HG02970 (cell line): Measurements from ENCODE around the gene EIF4E2.

Source experiments
- ATAC-seq: cut with Tn5 transposase; IDR thresholded peaks from one replicate; pipeline ENCODE4 v1.9.1; 2021; ENCODE audit warnings: mild to moderate bottlenecking, moderate library complexity, moderate number of reproducible peaks; ENCODE audit not compliant: unreplicated experiment, low FRiP score

EIF4E2 gene

DNA sequence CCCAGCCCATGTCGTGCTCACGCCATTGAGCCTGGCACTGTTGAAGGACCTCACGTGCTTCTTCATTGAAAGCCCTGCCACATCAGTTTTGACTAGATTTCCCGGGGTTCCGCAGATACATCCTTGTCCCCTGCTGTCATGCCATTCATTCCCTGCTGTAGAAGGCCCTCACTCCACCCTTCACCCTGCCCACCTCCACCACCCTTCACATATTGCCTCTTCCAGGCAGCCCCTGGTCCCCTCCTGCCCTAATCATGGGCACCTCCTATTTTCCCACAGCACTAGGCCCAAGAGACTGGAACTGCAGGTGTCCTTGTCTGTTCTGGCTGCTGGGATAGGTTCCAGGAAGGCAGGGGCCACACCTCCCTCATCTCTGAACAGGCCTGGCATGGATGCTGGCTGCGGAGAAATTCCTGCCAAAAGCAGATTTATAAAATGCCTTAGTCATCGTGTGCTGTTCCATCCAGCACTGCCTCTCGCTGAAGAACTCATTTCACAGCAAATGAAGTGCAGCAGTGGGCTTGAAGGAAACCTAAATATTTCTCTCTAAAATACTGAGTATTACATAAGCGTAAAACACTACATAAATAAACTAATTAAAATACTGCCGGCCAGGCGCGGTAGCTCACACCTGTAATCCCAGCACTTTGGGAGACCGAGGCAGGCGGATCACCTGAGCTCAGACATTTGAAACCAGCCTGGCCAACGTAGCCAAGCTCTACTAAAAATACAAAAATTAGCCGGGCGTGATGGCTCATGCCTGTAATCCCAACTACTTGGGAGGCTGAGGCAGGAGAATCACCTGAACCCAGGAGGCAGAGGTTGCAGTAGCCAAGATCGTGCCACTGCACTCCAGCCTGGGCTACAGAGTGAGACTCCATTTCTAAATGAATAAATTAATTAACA, 38.4 kb downstream of the EIF4E2 start:
- no peak for ATAC-seq

DNA sequence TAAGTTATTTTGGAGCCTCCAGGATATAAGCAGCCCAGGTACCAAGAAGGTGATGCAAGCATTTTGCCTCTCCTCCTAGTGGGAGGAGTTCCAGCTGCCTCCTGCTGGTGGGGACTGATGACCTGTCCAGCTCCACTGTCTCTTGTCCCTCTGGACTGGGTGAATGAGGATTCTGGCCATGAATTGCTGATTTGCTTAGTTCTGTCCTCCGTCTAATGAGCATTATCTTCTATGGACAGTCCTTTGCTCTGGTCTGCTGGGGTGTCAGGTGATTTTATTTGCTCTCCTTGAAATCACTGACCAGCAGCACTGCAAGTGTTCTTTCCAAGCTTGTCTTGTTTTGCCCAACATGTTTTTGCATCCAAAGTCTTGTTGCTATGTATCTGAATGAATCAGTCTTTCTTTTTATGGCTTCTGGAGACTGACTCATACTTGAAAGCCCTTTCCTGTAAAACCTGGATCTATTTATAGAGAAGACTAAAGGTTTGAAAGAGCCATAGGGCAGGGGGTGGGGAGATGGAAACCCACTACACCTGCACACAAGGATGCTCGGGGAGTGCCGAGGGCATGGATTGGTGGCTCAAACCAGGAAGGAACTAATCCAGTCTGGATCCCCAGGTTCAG, 42.4 kb downstream of the EIF4E2 start:
- ATAC-seq: no peak

DNA sequence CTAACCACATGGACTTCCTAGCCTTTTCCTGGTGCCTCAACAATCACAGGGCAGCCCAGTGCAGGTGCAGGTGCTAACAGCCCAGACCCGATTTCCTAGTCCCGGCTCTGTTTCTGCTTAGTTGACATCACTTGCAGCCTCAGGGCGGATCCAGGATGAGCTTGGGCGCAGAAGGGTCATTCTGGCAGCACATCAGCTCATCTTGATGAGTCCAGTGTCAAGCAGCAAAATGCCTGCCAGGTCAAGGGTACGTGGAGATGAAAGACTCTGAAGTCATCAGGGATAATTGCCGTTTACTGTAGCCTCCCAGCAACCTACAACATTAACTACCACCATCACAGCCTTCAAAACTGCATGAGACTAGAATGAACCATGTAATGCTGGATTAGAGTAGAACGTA, 43.5 kb downstream of the EIF4E2 start:
- ATAC-seq: no peak

DNA sequence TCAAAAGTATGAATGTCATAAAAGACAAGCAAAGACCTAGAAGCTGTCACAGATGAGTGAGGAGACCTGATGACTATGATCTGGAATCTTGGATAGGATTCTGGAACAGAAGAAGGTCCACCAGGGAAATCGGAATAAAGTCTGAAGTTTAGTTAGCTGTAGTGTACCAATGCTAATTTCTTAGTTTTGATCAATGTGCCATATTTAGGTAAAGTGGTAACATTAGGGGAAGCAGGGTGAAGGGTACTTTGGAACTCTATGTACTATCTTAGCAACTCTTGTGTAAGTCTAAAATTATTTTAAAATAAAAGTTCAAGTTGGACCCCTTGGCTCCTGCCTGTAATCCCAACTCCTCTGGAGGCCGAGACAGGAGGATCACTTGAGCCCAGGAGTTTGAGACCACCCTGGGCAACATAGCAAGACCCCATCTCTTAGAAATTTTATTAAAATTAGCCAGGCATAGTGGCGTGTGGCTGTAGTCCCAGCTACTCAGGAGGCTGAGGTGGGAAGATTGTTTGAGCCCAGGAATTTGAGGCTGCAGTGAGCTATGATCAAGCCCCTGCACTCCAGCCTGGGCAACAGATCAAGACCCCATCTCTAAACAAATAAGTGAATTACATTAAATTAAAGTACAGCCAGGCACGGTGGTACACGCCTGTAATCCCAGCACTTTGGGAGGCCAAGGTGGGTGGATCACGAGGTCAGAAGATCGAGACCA, 47.0 kb downstream of the EIF4E2 start:
- ATAC-seq: no peak

DNA sequence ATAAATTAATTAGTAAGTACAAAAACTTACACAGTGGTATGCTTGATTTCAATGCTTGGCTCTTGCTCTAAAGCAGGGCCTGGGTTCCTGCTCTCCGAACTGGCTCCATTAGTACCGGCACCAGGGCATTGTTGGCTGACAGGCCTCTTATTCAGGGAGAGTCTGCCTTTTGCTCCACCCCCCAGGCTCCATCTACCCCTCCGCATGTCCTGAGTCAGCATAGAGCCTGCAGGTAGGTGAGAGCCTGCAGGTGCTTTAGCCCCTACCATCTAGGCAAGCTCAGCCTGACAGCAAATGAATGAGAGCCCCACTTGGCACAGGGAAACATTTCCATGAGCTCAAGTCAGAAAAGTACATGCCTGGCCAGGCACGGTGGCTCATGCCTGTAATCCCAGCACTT, 47.8 kb downstream of the EIF4E2 start:
- ATAC-seq: no peak

DNA sequence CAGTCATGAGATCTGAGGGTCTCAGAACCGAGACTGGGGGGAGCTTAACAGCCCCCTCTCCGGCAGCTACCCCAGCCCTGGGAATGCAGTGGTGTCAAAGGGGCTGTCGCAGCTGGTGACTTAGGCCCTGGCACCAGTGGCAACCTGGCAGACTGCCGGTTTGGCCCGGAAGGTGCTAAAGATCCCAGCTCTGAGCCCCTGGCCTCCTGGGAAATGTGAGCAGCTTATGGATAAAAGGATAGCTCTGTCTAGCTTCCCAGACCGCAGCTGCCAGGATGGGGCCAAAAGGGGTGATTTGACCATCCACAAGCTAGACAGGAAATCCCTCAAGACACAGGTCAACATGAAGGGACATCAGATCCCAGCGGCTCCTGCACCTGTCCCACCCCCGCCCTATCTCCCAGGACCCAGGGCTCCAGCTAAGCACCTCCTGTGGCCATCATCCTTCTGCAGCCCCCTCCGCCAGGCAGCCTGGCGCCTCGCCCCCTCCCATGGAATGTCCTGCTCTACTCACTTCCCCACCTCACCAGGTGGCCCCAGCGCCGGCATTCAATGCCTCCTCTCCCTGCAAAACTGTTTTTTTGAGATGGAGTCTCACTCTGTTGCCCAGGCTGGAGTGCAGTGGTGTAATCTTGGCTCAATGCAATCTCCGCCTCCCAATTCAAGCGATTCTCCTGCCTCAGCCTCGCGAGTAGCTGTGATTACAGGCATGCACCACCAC, 49.7 kb downstream of the EIF4E2 start:
- no peak for ATAC-seq

DNA sequence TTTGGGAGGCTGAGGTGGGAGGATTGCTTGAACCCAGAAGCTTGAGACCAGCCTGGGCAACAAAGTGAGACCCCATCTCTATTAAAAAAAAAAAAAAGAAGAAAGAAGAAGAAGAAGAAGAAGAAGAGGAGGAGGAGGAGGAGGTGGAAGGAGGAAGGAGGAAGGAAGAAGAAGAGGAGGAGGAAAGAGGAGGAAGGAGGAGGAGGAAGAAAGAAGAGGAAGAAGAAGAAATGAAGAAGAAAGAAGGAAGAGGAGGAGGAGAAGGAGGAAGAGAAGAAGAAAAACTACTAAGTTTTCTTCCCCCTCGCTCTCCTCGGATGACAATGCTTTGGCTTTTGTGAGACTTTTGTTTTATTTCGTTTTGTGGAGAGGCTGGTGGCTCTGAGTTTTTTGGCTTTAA, 52.8 kb downstream of the EIF4E2 start:
- ATAC-seq: no peak

DNA sequence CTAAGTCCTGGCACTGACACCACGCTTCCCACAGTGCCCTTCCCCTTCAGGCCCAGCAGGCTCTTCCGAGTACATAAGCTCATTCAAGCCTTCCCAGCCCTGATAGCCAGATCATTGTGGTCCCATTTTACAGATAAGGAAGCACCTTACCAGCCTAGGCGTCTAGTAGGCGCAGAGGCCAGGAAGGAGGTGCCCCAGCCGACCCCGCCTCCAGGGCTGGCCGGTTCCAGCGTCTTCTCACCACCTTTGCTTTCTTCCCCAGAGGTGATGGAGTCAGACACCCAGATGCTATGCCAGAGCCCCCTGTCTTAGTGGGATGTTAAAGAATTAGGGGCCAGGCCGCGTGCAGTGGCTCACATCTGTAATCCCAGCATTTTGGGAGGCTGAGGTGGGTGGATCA, 54.0 kb downstream of the EIF4E2 start:
- ATAC-seq: no peak

DNA sequence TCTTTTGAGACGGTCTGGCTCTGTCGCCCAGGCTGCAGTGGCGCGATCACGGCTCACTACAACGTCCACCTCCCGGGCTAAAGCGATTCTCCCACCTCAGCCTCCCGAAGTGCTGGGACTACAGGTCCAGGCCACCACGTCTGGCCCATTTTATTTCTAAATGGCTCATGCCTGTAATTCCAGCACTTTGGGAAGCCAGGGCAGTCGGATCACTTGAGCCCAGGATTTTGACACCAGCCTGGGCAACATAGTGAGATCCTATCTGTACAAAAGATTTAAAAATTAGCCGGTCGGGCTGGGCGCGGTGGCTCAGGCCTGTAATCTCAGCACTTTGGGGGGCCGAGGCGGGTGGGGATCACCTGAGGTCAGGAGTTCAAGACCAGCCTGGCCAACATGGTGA, 56.5 kb downstream of the EIF4E2 start:
- ATAC-seq: no peak

DNA sequence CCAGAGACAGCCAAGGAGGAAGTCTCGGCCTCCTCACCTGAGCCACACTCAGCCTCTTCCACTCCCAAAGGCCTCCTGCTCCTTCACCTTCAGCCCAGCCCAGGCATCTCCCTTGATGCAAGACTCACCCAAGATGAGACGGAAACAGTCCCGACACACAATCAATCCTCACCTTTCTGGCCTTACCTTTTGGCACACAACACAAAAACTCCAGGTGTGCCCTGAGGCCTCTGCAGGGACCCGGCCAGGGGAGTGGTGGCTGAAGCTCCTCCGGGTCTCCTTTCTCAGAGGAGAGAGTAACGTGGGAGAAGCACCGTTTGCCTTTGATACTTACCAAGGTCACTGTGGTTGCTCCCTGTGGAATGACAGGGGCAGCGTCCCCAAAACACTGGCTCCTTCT, 59.1 kb downstream of the EIF4E2 start:
- no peak for ATAC-seq

DNA sequence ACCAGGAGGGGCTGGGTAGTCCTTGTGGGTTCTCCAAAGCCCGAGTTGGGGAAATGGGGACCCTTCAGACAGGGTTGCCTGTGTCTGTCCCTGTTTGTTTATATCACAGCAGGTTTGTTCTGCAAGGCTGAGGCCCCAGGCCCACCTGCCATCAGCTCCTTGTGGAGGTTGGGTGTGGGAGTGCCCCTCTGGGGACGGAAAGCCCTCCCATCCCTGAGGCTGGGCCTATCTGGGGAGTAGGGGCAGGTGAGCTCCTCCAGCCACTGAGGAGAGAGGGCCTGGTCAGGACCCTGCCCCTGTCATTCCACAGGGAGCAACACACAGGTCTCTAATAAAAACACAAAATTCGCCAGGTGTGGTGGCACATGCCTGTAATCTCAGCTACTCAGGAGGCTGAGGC, 59.6 kb downstream of the EIF4E2 start:
- ATAC-seq: no peak

DNA sequence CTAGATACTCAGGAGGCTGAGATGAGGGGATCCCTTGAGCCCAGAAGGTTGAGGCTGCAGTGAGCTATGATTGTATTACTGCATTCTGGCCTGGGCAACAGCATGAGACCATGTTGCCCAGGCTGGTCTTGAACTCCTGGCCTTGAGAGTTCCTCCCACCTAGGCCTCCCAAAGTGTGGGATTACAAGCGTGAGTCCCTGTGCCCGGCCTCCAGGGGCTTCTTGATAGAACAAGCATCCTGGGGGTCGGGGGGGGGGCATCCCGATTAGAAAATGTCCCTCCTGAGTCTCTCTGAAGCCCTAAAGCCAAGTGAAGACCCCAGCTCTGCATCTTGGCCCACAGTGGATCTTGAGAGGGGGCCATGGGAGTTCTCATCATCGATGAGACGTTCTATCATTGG, 60.6 kb downstream of the EIF4E2 start:
- no peak for ATAC-seq

DNA sequence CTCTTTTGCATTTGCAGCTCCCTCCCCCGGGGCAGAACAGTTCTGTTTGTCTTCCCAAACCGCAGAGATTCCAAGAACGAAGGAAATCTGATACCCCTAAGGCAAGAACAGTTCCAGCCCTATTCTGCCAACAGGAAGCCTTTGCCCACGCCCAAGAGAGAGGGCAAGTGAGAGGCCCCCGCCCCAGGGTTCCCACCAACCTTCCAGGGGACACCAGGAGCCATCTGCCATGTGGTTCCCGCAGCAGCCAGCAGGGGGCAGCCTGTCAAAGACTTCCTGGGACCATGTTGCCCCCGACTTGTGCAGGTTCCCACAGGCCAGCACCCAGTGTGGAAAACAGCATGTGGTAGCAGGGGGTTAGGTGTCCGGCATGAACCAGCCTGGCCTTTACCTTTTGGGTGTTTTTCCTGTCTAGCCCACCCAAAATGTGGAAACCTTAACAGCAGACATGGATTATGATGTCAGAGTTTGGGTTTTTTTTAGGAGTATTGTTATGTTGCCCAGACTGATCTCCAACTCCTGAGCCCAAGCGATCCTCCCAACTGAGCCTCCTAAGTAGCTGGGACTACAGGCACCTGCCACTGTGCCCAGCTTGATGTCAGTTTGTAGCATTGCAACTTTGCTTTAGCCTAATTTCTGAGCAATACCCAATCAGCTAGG, 61.2 kb downstream of the EIF4E2 start:
- ATAC-seq: no peak

DNA sequence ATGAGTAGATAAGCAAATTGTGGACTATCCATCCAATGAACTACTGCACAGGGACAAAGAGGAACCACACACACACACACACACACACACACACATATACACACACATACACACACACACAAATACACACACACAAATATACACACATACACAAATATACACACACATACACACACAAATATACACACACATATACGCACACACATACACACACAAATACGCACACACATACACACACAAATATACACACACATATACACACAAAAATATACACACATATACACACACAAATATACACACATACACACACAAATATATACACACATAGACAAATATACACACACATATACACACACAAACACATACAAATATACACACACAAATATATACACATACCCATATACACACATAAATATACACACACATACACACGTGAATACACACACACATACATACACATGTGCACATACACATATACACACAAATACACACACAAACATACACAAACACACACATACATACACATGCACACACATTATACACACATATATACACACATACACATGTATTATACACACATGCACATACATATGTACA, 63.1 kb downstream of the EIF4E2 start:
- ATAC-seq: no peak

DNA sequence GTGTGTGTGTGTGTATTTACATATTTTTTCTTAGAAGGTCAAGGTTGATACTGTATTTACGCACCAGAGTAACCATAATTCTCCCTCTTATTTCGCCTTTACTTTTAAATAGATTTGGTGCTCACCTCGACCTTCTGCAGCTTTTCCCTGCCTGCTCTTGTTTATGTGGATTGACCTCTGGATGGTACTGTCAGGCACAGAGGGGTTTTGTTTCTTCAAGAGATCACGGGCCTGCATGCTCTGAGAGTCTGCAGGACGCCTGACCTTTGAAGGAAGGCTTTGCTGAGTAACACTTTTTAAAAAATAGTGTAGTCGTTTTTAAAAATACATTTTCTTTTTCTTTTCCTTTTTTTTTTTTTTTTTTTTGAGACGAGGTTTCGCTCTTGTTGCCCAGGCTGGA, 64.8 kb downstream of the EIF4E2 start:
- no peak for ATAC-seq
